Iris pigment epithelial cell (primary cell): ENCODE data around the gene MAP7D3.
"Not testable (repeated sequence)": the region's sequence is repeated elsewhere in the genome, so short reads cannot be mapped to it uniquely, and the experiment has no call there.

Experiments used
- DNase-seq: peaks from one replicate; pipeline ENCODE4 v3.0.0-alpha.2; 2011; ENCODE audit warnings: low read depth

The MAP7D3 gene, protein sequence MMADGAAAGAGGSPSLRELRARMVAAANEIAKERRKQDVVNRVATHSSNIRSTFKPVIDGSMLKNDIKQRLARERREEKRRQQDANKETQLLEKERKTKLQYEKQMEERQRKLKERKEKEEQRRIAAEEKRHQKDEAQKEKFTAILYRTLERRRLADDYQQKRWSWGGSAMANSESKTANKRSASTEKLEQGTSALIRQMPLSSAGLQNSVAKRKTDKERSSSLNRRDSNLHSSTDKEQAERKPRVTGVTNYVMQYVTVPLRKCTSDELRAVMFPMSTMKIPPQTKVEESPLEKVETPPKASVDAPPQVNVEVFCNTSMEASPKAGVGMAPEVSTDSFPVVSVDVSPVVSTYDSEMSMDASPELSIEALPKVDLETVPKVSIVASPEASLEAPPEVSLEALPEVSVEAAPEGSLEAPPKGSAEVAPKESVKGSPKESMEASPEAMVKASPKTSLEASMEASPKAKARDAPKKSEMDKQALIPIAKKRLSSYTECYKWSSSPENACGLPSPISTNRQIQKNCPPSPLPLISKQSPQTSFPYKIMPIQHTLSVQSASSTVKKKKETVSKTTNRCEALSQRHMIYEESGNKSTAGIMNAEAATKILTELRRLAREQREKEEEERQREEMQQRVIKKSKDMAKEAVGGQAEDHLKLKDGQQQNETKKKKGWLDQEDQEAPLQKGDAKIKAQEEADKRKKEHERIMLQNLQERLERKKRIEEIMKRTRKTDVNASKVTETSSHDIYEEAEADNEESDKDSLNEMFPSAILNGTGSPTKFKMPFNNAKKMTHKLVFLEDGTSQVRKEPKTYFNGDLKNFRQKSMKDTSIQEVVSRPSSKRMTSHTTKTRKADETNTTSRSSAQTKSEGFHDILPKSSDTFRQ

DNA sequence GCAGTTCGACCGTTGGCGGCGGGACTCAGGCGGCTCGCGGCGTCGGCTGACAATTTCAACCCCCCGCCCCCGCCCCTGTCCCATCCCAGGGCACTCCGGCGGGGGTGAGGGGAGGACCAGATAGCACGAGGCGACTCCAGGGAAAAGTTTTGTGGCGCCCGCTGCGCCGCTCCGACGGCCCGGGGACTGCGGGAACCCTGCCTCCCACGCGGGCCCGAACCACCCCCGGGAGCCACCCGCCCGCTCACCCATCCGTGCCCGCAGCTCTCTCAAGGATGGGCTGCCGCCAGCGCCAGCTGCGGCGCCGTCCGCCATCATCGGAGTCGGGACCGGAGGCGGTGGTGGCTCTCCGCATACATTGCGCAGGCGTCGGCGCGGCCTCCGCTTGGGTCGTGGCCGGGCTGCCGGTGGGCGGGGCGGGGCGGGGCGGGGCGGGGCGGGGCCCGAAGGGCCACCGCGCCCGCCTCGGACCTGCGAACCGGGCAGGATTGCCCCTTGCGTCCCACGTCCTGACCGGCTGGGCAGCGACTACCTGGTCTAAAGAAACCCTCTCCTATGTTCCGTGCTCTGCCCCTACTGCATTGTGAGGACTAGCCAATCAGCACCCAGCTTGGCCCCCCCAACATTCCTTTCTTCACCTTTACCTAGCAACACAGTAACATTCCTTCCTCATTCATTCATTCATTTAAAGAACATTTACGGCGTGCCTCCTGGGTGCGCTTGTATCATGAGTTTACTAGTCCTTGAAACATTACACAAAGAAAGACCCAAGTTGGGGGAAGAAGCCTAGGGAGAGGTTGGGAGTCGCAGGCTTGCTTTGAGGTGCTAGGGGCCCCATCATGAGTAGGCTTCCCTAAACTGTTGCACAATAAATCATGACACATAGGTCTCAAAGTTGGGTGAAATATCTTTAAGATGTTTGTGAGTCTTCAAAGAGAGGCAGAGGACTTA lies at the start of gene MAP7D3:
Gene MAP7D3 (minus strand): TSS at position 360 of the 951 bp plus-strand sequence. CDS start 42 bp downstream, at position 318.
- peak; percentile 50 for DNase-seq

- DNase-seq: not testable (repeated sequence)
Observed at GRCh38 chrX:136300721-136301120, 49.5 kb upstream of the MAP7D3 start, which contains the start of gene ADGRG4. Gene ADGRG4 (plus strand): TSS chrX:136300963. CDS start chrX:136308778, 7,815 bp downstream.

- no peak for DNase-seq
Observed at GRCh38 chrX:136295380-136295779, 44.2 kb upstream of the MAP7D3 start.

GRCh38 chrX:136292656-136293055 lies 41.5 kb upstream of the MAP7D3 start:
- no peak for DNase-seq

DNA sequence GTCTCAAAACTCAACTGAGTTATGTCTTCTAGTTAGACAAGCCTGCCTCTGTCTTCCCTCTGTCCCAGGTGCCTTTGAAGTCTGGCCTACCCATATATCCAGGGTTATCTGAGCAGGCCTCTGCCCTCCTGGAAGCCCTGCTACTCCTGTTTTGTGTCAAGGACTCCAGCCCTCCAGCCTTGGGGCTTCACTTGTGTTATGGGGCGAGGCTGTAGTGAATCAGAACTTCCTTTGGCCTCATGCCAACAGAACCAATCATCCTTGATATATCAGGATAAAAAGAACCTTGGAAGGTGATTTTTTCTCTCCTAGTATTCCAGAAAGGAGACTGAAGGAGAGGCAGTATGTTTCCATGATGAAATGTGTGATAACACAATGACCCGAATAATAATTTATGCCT lies 40.6 kb upstream of the MAP7D3 start:
- no peak for DNase-seq

- DNase-seq: not testable (repeated sequence)
Observed at GRCh38 chrX:136286375-136286774, 35.2 kb upstream of the MAP7D3 start.

DNA sequence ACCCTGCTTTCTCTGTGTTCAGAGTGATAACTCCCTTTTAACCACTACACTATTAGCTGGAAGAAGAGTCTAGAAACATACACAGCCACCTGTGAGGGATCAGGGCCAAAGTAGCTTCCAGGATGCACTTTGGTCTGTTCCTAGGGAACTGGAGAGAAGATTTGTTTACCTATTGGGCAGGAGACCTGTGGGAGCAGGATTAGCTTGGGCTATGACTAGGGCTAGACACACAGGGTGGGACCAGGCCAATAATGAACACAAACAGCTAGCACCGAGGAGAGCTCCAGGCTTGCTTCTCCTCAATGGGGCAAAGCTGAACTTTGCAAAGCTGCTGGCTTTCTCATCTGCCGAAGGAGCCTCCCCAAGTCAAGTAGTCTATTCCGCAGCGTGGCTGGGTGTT lies 24.4 kb upstream of the MAP7D3 start:
- no peak for DNase-seq

- no peak for DNase-seq
Observed at GRCh38 chrX:136273986-136274385, 22.8 kb upstream of the MAP7D3 start.

GRCh38 chrX:136272325-136272724 lies 21.1 kb upstream of the MAP7D3 start:
- no peak for DNase-seq

DNA sequence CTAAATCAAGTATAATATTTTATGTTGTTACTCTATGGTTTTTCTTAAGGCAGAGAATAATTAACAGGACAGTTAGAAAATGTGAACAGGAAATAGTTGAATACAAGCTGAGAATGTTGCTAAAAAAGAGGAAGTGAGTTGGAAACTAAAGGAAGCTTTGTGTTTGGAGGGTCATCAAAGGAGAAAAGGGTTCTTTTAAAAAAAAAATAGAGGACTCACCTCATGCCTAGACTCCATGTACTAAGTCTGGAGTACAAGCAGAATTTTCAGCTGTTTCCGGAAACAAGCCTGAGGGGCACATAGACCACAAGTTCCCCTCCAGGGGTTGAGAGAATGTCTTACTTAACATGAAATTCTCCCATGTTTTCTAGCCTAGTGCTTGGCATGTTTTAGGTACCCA lies 20.1 kb upstream of the MAP7D3 start:
- no peak for DNase-seq

DNA sequence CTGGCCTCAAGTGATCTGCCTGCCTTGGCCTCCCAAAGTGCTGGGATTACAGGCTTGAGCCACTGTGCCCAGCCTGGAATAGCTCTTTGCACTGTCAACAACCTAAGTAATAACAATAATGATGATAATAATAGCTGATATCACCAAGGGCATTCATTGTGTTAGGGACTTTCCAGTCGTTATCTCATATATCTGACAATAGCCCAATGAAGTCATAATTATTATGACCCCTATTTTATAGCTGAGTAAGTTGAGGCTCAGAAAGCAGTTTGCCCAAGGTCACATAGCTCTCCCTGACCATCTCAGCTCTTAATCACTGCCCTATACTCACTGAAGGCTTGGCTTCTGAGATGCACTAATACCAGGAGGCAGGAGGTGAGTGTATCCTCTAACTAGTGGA lies 18.7 kb upstream of the MAP7D3 start:
- DNase-seq: no peak

DNA sequence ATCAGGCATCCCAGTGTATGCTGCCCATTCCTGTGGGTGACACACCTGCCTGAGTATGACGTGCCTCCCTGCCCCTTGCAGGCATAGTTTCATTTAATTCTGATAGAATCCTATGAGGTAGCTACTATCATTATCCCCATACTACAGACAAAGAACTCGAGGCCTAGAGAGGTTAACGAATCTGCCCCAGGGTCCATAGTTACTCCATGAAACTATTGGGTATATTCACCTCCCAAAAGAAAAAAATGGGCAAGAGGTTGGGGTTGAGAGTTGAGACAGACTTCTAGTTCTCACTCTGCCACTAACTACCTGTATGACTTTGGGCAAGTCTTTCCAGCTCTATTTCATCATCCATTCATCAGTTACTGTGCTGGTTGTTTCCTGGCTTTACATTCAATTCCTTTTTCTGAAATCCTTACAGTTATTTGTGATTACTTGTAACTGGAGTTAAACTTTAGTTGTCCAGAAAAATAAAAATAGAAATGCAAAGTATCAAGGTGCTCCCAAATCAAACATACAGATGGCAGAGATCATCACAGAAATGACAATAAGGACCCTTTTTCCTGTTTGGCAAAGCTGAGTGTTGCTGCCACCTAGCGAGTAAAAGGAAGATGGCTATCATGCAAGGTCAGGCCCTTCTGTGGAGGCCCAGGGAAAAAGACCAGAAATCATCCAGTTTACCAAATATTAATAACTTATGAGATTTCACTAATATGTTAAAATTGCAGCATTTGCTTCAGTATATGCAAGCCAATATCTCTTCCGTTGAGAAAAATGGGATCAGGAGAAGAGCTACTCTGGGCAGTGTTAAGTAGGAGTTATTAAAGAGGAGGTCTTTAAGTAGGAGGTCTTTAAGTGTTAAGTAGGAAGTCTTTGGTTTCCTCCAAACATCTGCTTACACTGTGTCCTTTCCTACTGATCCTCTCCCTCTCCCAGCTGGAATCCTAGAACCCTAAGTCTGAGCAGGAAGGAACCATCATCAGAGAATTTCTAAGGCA lies 17.1 kb upstream of the MAP7D3 start:
- DNase-seq: peak; percentile 41

DNA sequence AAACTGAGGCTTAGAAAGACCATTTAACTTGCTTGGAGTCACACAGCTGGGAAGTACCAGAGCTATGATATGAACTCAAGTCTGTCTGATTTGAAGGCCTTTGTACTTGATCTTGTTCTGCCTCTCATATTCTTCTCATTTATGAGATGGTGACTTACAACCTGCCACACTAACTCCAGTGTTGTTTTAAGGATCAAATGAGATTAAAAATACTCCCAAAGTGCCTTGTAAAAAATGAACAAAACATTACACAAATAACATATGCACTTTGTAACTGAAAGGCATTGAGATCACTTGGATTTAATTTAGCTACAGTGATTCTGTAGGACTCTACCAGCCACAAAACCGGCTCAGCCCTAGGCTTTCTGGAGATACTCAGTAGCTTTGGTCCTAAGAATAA lies 15.6 kb upstream of the MAP7D3 start:
- no peak for DNase-seq

GRCh38 chrX:136262812-136263315 lies 11.7 kb upstream of the MAP7D3 start:
- no peak for DNase-seq

DNA sequence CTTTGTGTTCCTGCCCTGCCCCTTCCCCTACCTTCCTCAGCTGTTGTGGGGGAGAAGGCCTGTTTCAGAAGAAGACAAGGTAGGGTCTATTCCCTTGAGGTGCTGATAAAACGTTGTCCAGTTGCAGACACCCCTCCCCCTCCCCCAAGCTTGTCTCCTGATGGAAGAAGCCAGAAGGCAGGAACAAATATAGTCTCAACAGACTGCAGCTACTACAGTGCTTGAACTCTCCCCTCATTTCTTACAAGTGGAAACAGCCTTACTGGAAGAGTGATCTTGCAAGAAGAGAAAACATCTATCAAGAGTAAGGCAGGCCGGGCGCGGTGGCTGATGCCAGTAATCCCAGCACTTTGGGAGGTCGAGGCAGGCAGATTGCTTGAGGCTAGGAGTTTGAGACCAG lies 11.0 kb upstream of the MAP7D3 start:
- no peak for DNase-seq

GRCh38 chrX:136261321-136261720 lies 10.1 kb upstream of the MAP7D3 start:
- DNase-seq: peak; percentile 19

DNA sequence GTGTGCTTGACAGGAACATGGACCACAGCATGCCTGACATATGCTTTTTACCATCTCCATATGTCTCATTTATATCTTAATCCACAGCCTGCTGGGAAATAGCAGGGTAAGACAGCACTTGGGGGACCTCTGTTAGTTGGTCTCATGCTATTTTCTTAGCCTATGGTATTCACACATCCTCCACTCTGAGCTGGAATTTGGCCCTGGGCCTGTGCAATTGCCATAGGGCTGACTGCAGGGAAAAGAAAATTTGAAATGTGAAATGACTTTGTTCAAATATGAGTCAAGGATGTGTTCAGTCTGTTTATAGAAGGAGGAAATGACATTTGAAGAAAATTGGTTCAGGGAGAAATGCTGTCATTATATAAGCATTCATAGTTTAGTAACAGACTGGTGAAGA lies 9.6 kb upstream of the MAP7D3 start:
- DNase-seq: peak; percentile 88

GRCh38 chrX:136259543-136259942 lies 8.3 kb upstream of the MAP7D3 start:
- DNase-seq: peak; percentile 75

DNA sequence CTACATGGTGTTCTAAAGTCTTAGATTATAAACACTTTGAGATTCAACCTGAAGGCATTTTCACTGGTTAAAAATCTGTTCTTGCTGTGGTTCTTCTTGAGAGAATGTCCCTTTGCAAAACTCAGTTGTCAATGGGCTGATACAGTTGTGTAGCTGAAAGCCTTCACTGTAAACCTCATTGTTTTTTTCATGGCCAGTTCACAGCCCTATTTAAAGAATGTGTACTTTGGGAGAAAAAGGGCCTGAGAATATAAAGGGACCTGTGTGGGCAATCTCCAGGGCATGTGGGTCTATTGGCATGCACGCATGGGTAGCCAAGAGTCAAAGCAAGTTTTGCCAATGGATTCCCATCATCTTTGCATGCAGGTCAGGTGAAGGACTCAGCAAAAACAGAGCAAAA lies 7.8 kb upstream of the MAP7D3 start:
- DNase-seq: no peak

- DNase-seq: no peak
Observed at GRCh38 chrX:136256026-136256425, 4.8 kb upstream of the MAP7D3 start.
